ENCODE results near the gene XCL2.
"Not testable (repeated sequence)": the region's sequence is repeated elsewhere in the genome, so short reads cannot be mapped to it uniquely, and the experiment has no call there.

XCL2 gene

GRCh38 chr1:168556647-168557046 is 12.8 kb upstream of the XCL2 start:
- no peak for DNase-seq (ENCODE audit: low spot score)

- DNase-seq (ENCODE audit: low spot score): no peak
Measured at GRCh38 chr1:168555508-168556046, 11.8 kb upstream of the XCL2 start.

GRCh38 chr1:168554603-168555483 is 11.0 kb upstream of the XCL2 start:
- no peak for DNase-seq (ENCODE audit: low spot score)

- DNase-seq (ENCODE audit: low spot score): no peak
Measured at GRCh38 chr1:168553680-168554553, 10.1 kb upstream of the XCL2 start.

GRCh38 chr1:168552961-168553360 is 9.2 kb upstream of the XCL2 start:
- DNase-seq (ENCODE audit: low spot score): no peak

GRCh38 chr1:168551688-168552087 is 7.9 kb upstream of the XCL2 start:
- DNase-seq (ENCODE audit: low spot score): no peak

GRCh38 chr1:168550971-168551370 is 7.2 kb upstream of the XCL2 start:
- DNase-seq (ENCODE audit: low spot score): no peak

- DNase-seq (ENCODE audit: low spot score): not testable (repeated sequence)
Measured at GRCh38 chr1:168546553-168546895, 2.7 kb upstream of the XCL2 start.

- peak; percentile 47 for DNase-seq (ENCODE audit: low spot score)
Measured at GRCh38 chr1:168545678-168546552, 2.1 kb upstream of the XCL2 start.

- DNase-seq (ENCODE audit: low spot score): not testable (repeated sequence)
Measured at GRCh38 chr1:168542978-168543377, 819 bp downstream of the XCL2 start.

GRCh38 chr1:168540798-168541197 is 3.0 kb downstream of the XCL2 start:
- DNase-seq (ENCODE audit: low spot score): not testable (repeated sequence)

GRCh38 chr1:168535536-168535935 is 8.3 kb downstream of the XCL2 start:
- DNase-seq (ENCODE audit: low spot score): no peak

- no peak for DNase-seq (ENCODE audit: low spot score)
Measured at GRCh38 chr1:168531615-168532345, 12.0 kb downstream of the XCL2 start.

GRCh38 chr1:168529518-168529917 is 14.3 kb downstream of the XCL2 start:
- no peak for DNase-seq (ENCODE audit: low spot score)

GRCh38 chr1:168521401-168522000 is 22.3 kb downstream of the XCL2 start:
- DNase-seq (ENCODE audit: low spot score): no peak

- no peak for DNase-seq (ENCODE audit: low spot score)
Measured at GRCh38 chr1:168520832-168521231, 23.0 kb downstream of the XCL2 start.

- DNase-seq (ENCODE audit: low spot score): no peak
Measured at GRCh38 chr1:168520052-168520751, 23.6 kb downstream of the XCL2 start.

GRCh38 chr1:168518813-168519212 is 25.0 kb downstream of the XCL2 start:
- DNase-seq (ENCODE audit: low spot score): no peak

GRCh38 chr1:168518201-168518689 is 25.6 kb downstream of the XCL2 start:
- no peak for DNase-seq (ENCODE audit: low spot score)

- DNase-seq (ENCODE audit: low spot score): no peak
Measured at GRCh38 chr1:168514455-168514854, 29.3 kb downstream of the XCL2 start.
